ENCODE results near the gene PAN3. TPM values are rescaled to one million over a fixed set of nuclear protein-coding genes. Genes with fewer than 3 reads are reported as not detected.

Gene PAN3
- total RNA-seq, 1 experiment from 2014 or later: 18.5 TPM

DNA sequence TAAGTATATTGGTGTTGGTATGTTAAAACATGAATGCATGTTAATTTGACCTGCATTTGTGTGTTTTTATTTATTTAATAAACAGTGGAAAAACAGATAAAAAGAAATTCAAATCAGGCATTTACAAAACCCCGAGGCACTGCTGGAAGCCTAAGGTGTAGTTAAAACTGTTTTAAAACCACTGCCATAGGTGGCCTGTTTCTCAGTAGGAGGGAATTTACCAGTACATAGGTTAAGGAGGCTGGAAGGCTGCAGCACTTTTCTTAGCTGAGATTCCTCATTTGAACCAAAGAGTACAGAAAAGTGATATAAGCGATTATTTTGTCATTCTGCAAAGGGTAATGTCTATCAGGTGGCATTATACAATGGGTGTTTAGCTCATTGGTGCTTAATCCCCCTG lies 99.6 kb downstream of the PAN3 start:
- no peak for ATAC-seq
- Histone ChIP-seq H3K36me3 (ENCODE audit: control insufficient read depth, insufficient read depth, low read length) (no peaks in the 10 kb centered on the region; the same call in 1 of the 2 replicates), H3K4me3 (ENCODE audit: low read depth in 2 of 2, low read length in 2 of 2) (no peak overlapping the region), H3K9me3 (ENCODE audit: control insufficient read depth, insufficient read depth, low read depth, low read length) (no peaks in the 10 kb centered on the region), H3K27me3 (ENCODE audit: control insufficient read depth, insufficient read depth, low read length) (no peaks in the 10 kb centered on the region), H3K27ac (ENCODE audit: low read length) (no peak overlapping the region), H3K4me1 (ENCODE audit: control insufficient read depth, insufficient read depth, low read length) (no peaks in the 10 kb centered on the region)
- in situ Hi-C loops (cut with HindIII; ENCODE audit: low pct_unique_long_range_greater_than_20kb, low sequenced_read_pairs): no loop called here
- ChIA-PET CTCF (no interaction called here), POLR2A (no interaction called here)
- no TSS peak for BruUV-seq (replicated peaks)
- intact Hi-C loops (cut with micrococcal nuclease; ENCODE audit: unreplicated experiment): no loop called here
- no peak for DNase-seq (ENCODE audit: low read depth, low spot score)
- no peak for TF ChIP-seq CTCF (IDR thresholded peaks at IDR 0.05)
- no peak for TF ChIP-seq REST (IDR thresholded peaks at IDR 0.05; ENCODE audit: insufficient read depth in 1 of 2, low read depth in 2 of 2, low read length in 1 of 2)
- no peak for TF ChIP-seq SIN3A (IDR thresholded peaks at IDR 0.05; ENCODE audit: borderline replicate concordance, insufficient read depth, low read depth, low read length)
- TF ChIP-seq POLR2AphosphoS5 (IDR thresholded peaks at IDR 0.05; ENCODE audit: low read depth, low read length): no peak
- TF ChIP-seq TCF7L2 (IDR thresholded peaks at IDR 0.05; ENCODE audit: low read depth, low read length): no peak

DNA sequence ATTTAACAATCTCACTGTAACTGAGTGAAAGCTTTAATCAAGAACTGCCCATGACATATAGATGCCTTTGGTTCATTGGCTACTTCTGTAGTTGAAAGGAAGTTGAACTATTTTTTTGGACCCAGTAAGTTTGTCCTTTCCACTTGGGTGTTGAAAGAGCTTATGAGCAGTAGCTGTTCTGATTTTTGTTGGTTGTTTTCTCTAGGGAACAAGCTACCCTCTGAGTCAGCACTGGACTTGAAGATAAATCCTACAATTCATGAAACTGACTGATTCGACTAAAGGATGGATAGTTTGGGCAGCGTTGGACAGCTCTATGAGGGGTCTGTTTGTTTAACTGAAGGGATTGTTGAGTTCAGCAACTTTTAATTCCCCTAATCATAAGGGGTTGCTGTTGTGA lies 101.0 kb downstream of the PAN3 start:
- ChIA-PET POLR2A (no interaction called here), CTCF (no interaction called here)
- no TSS peak for BruUV-seq (replicated peaks)
- no peaks in the 10 kb centered on the region for H3K9me3 ChIP-seq (ENCODE audit: control insufficient read depth, insufficient read depth, low read depth, low read length)
- H3K4me3 ChIP-seq (ENCODE audit: low read depth in 2 of 2, low read length in 2 of 2): no peak overlapping the region
- no peaks in the 10 kb centered on the region for H3K4me1 ChIP-seq (ENCODE audit: control insufficient read depth, insufficient read depth, low read length)
- in situ Hi-C loops (cut with HindIII; ENCODE audit: low pct_unique_long_range_greater_than_20kb, low sequenced_read_pairs) (no loop called here), intact Hi-C loops (cut with micrococcal nuclease; ENCODE audit: unreplicated experiment) (no loop called here)
- ATAC-seq (no peak), DNase-seq (ENCODE audit: low read depth, low spot score) (no peak)
- no peaks in the 10 kb centered on the region for H3K27me3 ChIP-seq (ENCODE audit: control insufficient read depth, insufficient read depth, low read length)
- no peak for TF ChIP-seq TCF7L2 (IDR thresholded peaks at IDR 0.05; ENCODE audit: low read depth, low read length)
- H3K36me3 ChIP-seq (ENCODE audit: control insufficient read depth, insufficient read depth, low read length): no peaks in the 10 kb centered on the region; the same call in 1 of the 2 replicates
- no peak overlapping the region for H3K27ac ChIP-seq (ENCODE audit: low read length)

- TF ChIP-seq POLR2AphosphoS5 (IDR thresholded peaks at IDR 0.05; ENCODE audit: low read depth, low read length) (no peak), TCF7L2 (IDR thresholded peaks at IDR 0.05; ENCODE audit: low read depth, low read length) (no peak), SIN3A (IDR thresholded peaks at IDR 0.05; ENCODE audit: borderline replicate concordance, insufficient read depth, low read depth, low read length) (no peak), CTCF (IDR thresholded peaks at IDR 0.05) (no peak), REST (IDR thresholded peaks at IDR 0.05; ENCODE audit: insufficient read depth in 1 of 2, low read depth in 2 of 2, low read length in 1 of 2) (no peak)
- ATAC-seq: no peak
- Histone ChIP-seq H3K4me3 (ENCODE audit: low read depth in 2 of 2, low read length in 2 of 2) (no peak overlapping the region), H3K4me1 (ENCODE audit: control insufficient read depth, insufficient read depth, low read length) (no peaks in the 10 kb centered on the region), H3K27ac (ENCODE audit: low read length) (no peak overlapping the region), H3K9me3 (ENCODE audit: control insufficient read depth, insufficient read depth, low read depth, low read length) (no peaks in the 10 kb centered on the region), H3K27me3 (ENCODE audit: control insufficient read depth, insufficient read depth, low read length) (no peaks in the 10 kb centered on the region), H3K36me3 (ENCODE audit: control insufficient read depth, insufficient read depth, low read length) (no peaks in the 10 kb centered on the region; the same call in 1 of the 2 replicates)
- POLR2A ChIA-PET: no interaction called here
- DNase-seq (ENCODE audit: low read depth, low spot score): no peak
- CTCF ChIA-PET: no interaction called here
- in situ Hi-C loops (cut with HindIII; ENCODE audit: low pct_unique_long_range_greater_than_20kb, low sequenced_read_pairs): no loop called here
- no TSS peak for BruUV-seq (replicated peaks)
- intact Hi-C loops (cut with micrococcal nuclease; ENCODE audit: unreplicated experiment): no loop called here
Measured at GRCh38 chr13:28245465-28245864, 107.1 kb downstream of the PAN3 start.

All from Panc1 (cell line).